AG08396 (cell line): ENCODE results near the gene MORC1.

Experiments used
- DNase-seq: peaks from one replicate; pipeline ENCODE4 v3.0.0; 2012; ENCODE audit warnings: low spot score, mixed read lengths

The MORC1 gene

GRCh38 chr3:109033000-109033660, 84.8 kb downstream of the MORC1 start:
- no peak for DNase-seq

DNA sequence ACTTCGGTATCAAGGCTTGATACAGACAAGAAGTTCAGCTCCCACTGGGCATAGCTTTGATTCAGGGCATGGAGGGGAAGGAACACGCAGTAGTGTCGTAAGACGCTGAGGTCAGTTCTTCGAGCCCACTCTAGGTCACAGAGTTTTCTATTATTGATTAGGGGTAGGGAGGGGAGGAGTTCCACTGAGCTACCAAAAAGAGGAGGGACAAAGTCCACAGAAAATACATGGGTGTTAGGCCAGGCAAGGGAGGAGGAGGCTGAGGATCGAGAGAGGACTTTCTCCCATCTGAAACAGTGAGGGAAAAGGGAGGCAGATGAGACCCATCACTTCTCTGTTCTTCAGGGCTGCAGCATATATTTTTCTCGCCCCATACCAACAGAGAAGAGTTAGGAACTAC, 89.2 kb downstream of the MORC1 start:
- DNase-seq = no peak

DNA sequence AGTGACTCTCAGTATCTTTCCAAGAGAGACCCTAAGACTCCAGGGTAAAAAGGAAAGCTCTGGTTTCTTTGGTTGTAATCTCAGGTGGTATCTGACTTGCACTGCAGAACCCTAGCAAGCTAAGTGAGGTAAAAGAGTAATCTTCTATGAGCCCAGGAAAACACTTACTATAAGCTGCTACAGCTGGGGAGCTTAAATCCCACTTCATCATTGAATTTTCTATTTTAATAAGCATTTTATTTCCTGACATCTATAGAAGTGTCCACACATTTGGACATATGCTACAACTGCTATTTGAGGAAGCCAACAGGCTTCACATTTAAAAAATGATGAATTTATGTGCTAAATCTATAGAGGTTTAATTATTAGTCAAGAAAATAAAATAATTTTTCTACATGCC, 91.1 kb downstream of the MORC1 start:
- no peak for DNase-seq

- DNase-seq = no peak
Measured at GRCh38 chr3:109025896-109026295, 92.0 kb downstream of the MORC1 start.

- peak; percentile 27 for DNase-seq
Measured at GRCh38 chr3:109023656-109024254, 94.2 kb downstream of the MORC1 start.

DNA sequence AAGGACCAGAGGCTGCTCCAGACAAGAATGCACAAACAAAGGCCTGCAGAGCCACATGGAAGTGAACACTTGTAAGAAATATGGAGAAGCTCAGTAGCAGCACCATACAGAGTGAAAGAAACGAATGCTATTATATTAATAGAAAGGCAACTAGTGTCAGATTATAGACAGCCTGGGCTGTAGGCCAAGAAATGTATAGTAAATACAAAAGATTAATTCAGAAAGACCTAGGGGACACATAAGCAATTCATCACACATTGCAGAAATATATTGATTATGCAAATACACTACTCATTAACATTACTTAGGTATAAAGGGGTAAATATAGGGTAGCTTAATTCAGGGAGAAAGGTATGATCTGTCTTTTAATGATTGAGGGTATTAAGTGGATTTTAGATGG, 94.8 kb downstream of the MORC1 start:
- DNase-seq = no peak

DNA sequence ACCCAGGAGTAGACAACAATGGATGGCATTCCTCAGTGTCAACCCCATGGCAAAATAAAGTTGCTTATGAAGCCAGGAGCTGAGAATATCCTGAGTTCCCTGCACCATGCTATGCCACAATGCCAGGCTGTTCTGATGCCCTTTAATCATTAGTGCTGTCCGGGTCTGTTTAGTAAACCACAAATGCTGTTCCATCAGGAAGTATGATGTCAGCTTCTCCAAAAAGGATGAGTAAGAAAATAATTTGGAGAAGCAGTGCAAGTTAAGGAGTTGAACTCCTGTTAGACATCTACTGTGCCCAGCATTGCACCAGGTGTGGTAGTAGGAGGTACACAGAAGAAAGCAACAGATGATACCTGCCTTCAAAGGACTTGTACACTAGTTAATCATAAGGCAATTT, 96.4 kb downstream of the MORC1 start:
- DNase-seq = no peak

- no peak for DNase-seq
Measured at GRCh38 chr3:109018828-109019227, 99.1 kb downstream of the MORC1 start.

DNA sequence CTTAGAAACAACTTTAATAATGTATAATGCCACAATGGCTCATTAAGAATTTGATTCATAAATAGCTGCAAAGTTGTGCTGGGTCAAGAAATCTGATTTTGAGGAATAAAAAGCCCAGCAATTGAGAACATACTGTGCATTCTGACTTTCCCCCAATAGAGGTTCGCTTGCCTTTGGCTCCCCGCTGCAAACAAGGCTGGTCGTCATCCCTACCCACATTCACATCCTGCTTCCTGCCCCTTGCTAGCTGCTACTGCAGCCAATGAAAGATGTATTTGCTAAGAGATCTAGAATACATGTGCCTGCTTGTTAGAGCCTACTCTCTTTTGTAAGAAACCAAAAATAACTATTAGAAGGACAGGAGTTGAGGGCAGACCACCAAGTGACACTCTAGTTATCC, 112.5 kb downstream of the MORC1 start:
- no peak for DNase-seq

- DNase-seq = no peak
Measured at GRCh38 chr3:108998436-108998835, 119.5 kb downstream of the MORC1 start.

- no peak for DNase-seq
Measured at GRCh38 chr3:108985844-108986243, 132.1 kb downstream of the MORC1 start.

GRCh38 chr3:108983051-108983450, 134.9 kb downstream of the MORC1 start:
- no peak for DNase-seq

- DNase-seq = no peak
Measured at GRCh38 chr3:108976058-108976457, 141.9 kb downstream of the MORC1 start.

- DNase-seq = no peak
Measured at GRCh38 chr3:108973019-108973418, 144.9 kb downstream of the MORC1 start.

DNA sequence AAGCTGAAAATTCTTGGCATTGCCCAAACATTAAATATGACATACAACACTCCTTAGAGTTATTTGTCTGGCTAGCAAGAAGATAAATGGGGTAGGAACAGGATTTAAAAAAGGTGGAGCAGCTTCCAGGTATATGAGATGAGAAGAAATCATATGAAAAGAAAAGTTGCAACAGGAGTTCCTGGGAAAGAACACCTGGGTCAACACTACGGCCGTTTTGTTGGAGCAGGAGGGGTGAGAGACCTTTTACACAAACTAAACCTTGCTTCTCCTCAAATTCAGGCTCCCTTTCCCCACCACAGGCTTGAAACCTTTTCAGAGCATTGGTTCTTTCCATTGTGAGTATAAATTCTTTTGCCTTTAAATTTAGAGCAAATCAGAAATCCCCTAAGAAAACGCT, 145.5 kb downstream of the MORC1 start:
- DNase-seq = no peak

DNA sequence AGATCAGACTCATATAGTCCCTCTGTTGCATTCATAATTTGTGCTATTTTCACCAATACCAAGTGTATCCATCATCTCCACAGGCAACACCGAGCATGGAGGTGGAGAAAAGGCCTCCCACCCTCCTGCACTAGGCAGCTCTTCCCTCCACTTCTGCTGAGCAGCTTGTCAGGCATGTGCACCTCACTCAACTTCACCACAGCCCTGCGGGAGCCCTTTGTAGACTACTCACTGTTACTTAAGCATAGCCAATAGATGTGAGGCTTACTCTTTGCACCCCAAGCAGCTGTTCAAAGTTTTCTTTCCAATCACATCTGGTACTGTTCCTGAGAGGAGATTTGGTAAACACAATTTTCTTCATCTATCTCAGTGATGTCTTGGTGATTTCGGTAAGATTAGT, 147.4 kb downstream of the MORC1 start:
- DNase-seq = no peak

DNA sequence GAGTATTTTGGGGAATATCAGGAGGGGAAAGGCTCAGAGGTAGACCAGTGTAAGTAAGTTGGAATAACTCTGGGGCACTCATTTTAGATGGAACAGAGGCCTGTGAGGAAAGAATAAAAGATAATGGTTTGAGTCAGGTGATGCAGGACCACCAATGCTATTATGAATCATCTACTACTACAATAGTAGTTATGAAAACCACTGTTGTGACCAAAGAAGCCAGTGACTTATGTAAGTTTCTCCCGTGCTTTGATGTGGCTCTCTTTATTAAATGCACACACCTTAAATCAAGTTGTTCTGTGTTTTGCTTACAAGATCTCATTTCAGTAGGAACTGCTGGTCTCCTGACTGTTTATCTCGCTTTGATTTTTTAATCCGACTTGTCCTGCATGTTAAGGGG, 151.2 kb downstream of the MORC1 start:
- no peak for DNase-seq

DNA sequence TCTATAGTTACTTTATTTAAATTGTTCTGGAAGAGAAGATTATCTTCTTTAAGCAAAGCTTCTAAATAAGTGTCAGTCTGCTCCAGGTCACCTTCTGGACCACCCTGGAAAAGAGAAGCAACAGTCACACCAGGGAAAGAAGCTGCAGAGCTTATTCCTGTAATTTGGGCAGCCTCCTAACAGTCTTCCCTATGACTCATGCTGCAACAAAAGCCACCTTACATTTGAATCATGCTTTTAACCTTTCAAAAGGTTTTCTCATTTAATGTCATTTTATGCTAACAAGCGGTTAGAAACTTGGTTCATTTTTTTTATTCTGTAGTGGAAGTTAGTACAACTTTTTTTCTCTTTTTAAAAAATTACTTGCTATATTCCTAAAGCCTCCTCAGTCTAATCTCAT, 158.9 kb downstream of the MORC1 start:
- no peak for DNase-seq

GRCh38 chr3:108953700-108954099, 164.2 kb downstream of the MORC1 start, which contains the start of gene GUCA1C:
Gene GUCA1C, minus strand, starts transcription at chr3:108953879. Its CDS starts 117 bp downstream, at chr3:108953762.
- DNase-seq = no peak

DNA sequence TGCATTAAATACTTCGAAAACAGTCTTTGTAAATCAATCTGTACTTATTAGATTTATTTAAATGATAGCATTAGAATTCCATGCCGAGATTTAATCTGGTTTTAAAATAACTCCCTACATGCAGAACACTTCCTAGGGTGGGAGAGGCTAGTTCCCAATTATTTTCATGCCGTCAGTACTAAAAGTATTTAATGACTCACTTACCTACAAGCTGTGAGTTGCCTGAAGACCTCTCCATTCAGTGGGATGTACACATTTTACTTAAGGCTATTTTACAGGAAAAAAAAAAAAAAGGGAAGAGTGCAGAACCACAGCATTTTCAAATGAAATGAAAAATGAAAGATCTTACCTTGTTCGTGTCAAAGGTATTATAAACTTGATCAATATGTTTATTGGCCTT, 164.7 kb downstream of the MORC1 start:
- DNase-seq = no peak

GRCh38 chr3:108951820-108952501, 166.0 kb downstream of the MORC1 start:
- DNase-seq = no peak

GRCh38 chr3:108947855-108948254, 170.1 kb downstream of the MORC1 start:
- DNase-seq = no peak
